BJ (cell line): ENCODE data around the gene SLC30A3. TPM values are rescaled to one million over a fixed set of nuclear protein-coding genes. Genes with fewer than 3 reads are reported as not detected.
A peak's percentile ranks its signal among the peaks of the same experiment; 100 is the strongest.
"Not testable (repeated sequence)": the region's sequence is repeated elsewhere in the genome, so short reads cannot be mapped to it uniquely, and the experiment has no call there.

Experiments
- CTCF ChIA-PET: fragments of 350-600 bp; formaldehyde crosslinking; extraction: SDS; loops from one replicate; lab custom pipeline; 2021; ENCODE audit warnings: antibody characterized with exemption, inconsistent platforms; lab: Yijun Ruan, JAX
- POLR2A ChIA-PET: fragments of 300-600 bp; sonication (Branson Sonifier 250); formaldehyde crosslinking; extraction: SDS; loops from one replicate; lab custom pipeline; 2021; ENCODE audit warnings: antibody characterized with exemption; lab: Charles Lee
- DNase-seq: peaks from one replicate; pipeline ENCODE4 v3.0.0-alpha.2; 2011; ENCODE audit warnings: low read depth
- H3K27me3 ChIP-seq: 2 replicates; pipeline ENCODE4 v1.6.0; 2011; ENCODE audit warnings: low read length; ENCODE audit not compliant: control insufficient read depth, insufficient read depth
- H3K36me3 ChIP-seq: 2 replicates; pipeline ENCODE4 v1.5.1; 2011; ENCODE audit warnings: low read length; ENCODE audit not compliant: control insufficient read depth, insufficient read depth
- H3K4me3 ChIP-seq: 2 replicates; pipeline ENCODE4 v1.5.1; 2011; ENCODE audit warnings: low read depth, mild to moderate bottlenecking, control low read depth, low read length
- polyA plus RNA-seq: library from polyadenylated mRNA; depleted of rRNA; stranded (reverse); fragments of >200 nt; gene quantifications from 2 replicates; pipeline ENCODE4 v1.2.3, GENCODE V29; 2011
- TF ChIP-seq, protein P1 (sequence below): IDR thresholded peaks from 2 replicates; pipeline ENCODE4 v1.5.1; 2011; ENCODE audit warnings: low read depth, mild to moderate bottlenecking, control low read depth, inconsistent platforms, low read length, moderate library complexity; ENCODE audit not compliant: insufficient read depth

The SLC30A3 gene
- polyA plus RNA-seq, 1 experiment, result 0.10 TPM

- POLR2A ChIA-PET, result no interaction called here
- Histone ChIP-seq H3K4me3 (no peak overlapping the region), H3K27me3 (peaks cover 18% of the 10 kb centered on the region), H3K36me3 (0 out of 2 replicates have a peak, but pooled peaks cover under 1% of the 10 kb centered on the region)
- TF ChIP-seq, protein P1, sequence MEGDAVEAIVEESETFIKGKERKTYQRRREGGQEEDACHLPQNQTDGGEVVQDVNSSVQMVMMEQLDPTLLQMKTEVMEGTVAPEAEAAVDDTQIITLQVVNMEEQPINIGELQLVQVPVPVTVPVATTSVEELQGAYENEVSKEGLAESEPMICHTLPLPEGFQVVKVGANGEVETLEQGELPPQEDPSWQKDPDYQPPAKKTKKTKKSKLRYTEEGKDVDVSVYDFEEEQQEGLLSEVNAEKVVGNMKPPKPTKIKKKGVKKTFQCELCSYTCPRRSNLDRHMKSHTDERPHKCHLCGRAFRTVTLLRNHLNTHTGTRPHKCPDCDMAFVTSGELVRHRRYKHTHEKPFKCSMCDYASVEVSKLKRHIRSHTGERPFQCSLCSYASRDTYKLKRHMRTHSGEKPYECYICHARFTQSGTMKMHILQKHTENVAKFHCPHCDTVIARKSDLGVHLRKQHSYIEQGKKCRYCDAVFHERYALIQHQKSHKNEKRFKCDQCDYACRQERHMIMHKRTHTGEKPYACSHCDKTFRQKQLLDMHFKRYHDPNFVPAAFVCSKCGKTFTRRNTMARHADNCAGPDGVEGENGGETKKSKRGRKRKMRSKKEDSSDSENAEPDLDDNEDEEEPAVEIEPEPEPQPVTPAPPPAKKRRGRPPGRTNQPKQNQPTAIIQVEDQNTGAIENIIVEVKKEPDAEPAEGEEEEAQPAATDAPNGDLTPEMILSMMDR, result no peak
- CTCF ChIA-PET, result interaction anchor here (0.6 to 4.0 kb wide), 11 partner anchors 10 to 206 kb away, joined by 3 to 43 read pairs (median 7); partner anchors contain the start of gene MPV17
- no peak for DNase-seq
Measured at GRCh38 chr2:27304488-27305240, 41.8 kb upstream of the SLC30A3 start.

DNA sequence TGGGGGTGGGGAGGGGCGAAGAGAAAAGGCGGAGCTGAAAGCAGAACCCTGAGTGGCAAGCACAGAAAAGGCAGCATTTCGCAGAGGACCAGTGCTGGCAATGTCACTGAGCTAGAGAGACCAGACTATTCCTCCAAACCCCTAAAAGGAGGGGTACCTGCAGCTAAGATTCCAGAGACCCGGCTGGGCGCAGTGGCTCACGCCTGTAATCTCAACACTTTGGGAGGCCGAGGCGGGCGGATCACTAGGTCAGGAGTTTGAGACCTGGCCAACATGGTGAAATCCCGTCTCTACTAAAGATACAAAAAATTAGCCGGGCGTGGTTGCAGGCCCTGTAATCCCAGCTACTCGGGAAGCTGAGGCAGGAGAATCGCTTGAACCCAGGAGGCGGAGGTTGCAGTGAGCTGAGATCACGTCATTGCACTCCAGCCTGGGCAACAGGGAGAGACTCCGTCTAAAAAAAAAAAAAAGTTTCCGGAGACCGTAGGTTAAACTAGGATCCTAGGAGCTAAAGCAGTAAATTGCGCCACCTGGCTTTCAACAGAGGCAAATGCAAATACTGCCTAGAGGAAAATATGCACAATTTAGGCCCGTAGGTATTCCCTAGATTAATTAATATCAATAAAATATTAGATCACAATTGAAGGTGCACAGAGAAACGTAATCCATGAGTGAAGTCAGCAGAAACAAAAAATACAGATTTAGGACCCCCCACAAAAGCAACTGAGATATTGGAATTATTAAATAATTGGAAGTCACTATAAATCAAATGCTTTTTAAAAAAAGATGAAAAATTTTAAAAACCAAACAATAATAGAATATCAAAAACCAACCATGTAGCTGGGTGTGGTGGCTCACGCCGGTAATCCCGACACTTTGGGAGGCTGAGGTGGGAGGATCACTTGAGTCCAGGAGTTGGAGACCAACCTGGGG is 40.5 kb upstream of the SLC30A3 start:
- CTCF ChIA-PET, result interaction anchor here (0.6 to 4.0 kb wide), 41 partner anchors 9 to 457 kb away, joined by 3 to 51 read pairs (median 5); partner anchors contain the start of genes MPV17, PREB and TRIM54
- peaks cover 17% of the 10 kb centered on the region for H3K27me3 ChIP-seq
- POLR2A ChIA-PET, result interaction anchor here (0.6 kb wide), 1 partner anchor 112 kb away, joined by 3 read pairs; no protein-coding TSS in a partner anchor
- no peak overlapping the region for H3K4me3 ChIP-seq
- H3K36me3 ChIP-seq, result no peaks in the 10 kb centered on the region
- DNase-seq, result no peak
- TF ChIP-seq, protein P1, result peak; percentile 87

DNA sequence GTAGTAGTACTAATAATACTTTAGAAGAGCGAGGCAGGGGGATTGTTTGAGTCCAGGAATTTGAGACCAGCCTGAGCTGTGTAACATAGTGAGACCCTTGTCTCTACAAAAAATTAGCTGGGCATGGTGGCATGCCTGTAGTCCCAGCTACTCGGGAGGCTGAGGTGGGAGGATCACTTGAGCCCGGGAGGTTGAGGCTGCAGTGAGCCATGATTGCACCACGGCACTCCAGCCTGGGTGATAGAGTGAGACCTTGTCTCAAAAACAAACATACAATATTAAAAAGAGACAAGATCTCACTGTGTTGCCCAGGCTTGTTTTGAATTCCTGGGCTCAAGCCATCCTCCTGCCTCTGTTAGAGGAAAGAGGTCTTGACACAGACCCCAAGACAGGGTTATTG is 37.8 kb upstream of the SLC30A3 start:
- POLR2A ChIA-PET, H3K4me3 ChIP-seq, DNase-seq, H3K36me3 ChIP-seq: not testable (repeated sequence)
- peaks cover 10% of the 10 kb centered on the region for H3K27me3 ChIP-seq
- CTCF ChIA-PET, result interaction anchor here (1.7 to 1.9 kb wide), 2 partner anchors 20 to 45 kb away, joined by 4 to 5 read pairs; no protein-coding TSS in a partner anchor

DNA sequence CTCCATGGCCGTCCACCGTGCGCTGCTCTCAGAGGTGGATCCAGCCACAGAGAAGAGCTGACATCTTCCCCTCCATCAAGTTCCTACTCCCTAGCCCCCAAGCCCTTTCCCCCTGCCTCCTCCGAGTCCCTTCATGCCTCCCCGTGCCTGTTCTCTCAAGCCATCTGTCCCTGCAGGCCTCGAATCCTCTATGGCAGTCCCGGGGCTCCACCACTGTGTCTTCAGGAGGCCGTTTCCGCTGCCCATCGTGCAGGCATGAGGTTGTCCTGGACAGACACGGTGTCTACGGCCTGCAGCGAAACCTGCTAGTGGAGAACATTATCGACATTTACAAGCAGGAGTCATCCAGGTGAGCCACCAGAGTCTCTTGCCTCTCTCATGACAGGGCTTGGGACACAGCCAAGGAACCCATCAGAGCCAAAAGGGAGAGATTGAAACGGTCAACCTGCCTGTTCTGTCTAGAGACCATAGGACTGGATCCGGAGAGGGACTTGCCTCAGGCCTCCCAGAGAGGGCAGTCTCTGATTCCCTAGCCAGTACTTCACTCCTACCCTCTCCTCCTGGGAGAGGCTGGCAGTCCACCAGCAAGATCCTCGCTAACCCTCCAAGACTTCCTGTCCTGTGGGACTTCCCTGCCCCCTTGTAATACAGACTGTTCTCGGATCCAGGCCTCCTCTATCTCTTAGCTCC is 35.7 kb upstream of the SLC30A3 start:
- Histone ChIP-seq H3K27me3 (peaks cover 5% of the 10 kb centered on the region), H3K36me3 (no peaks in the 10 kb centered on the region), H3K4me3 (no peak overlapping the region)
- TF ChIP-seq, protein P1, result no peak
- ChIA-PET POLR2A (no interaction called here), CTCF (interaction anchor here (0.6 to 1.7 kb wide), 5 partner anchors 16 to 343 kb away, joined by 3 to 8 read pairs (median 4); partner anchors contain the start of gene TRIM54)
- no peak for DNase-seq

- ChIA-PET CTCF (interaction anchor here (0.7 to 1.0 kb wide), 3 partner anchors 9 to 17 kb away, joined by 3 to 7 read pairs (median 4); no protein-coding TSS in a partner anchor), POLR2A (no interaction called here)
- no peak overlapping the region for H3K4me3 ChIP-seq
- no peak for DNase-seq
- no peaks in the 10 kb centered on the region for H3K36me3 ChIP-seq
- TF ChIP-seq, protein P1, result no peak
- peaks cover 5% of the 10 kb centered on the region for H3K27me3 ChIP-seq
Measured at GRCh38 chr2:27297195-27297594, 34.3 kb upstream of the SLC30A3 start.
